Activated CD4-positive, alpha-beta T cell treated with anti-CD3 and anti-CD28 coated beads, Interleukin-2, amount 10 ng/mL, durations not matched to agents 7 days and 5 days (primary cell): Measurements from ENCODE around the gene ICAM5. TPM values are rescaled to one million over a fixed set of nuclear protein-coding genes. Genes with fewer than 3 reads are reported as not detected.
"Not testable (repeated sequence)": the region's sequence is repeated elsewhere in the genome, so short reads cannot be mapped to it uniquely, and the experiment has no call there.

Experiments
- CTCF ChIA-PET: fragments of 350-600 bp; sonication (Branson Sonifier 250); formaldehyde crosslinking; loops from one replicate; lab custom pipeline; 2021; ENCODE audit warnings: antibody characterized with exemption; lab: Charles Lee
- POLR2A ChIA-PET: fragments of 350-600 bp; sonication (Branson Sonifier 250); formaldehyde crosslinking; loops from one replicate; lab custom pipeline; 2021; ENCODE audit warnings: antibody characterized with exemption; lab: Charles Lee
- DNase-seq: peaks from one replicate; pipeline ENCODE4 v3.0.0-alpha.2; 2020
- H3K27ac Mint-ChIP-seq: one replicate; pipeline ENCODE4 v1.8.0; 2021; ENCODE audit warnings: mild to moderate bottlenecking, moderate library complexity, mixed read lengths
- H3K27me3 Mint-ChIP-seq: one replicate; pipeline ENCODE4 v1.8.0; 2021; ENCODE audit warnings: mixed read lengths
- H3K36me3 Mint-ChIP-seq: one replicate; pipeline ENCODE4 v1.8.0; 2021; ENCODE audit warnings: low read depth, mixed read lengths
- H3K4me1 Mint-ChIP-seq: one replicate; pipeline ENCODE4 v1.8.0; 2021; ENCODE audit warnings: mixed read lengths
- H3K4me3 Mint-ChIP-seq: one replicate; pipeline ENCODE4 v1.8.0; 2021; ENCODE audit warnings: mild to moderate bottlenecking, moderate library complexity, mixed read lengths
- H3K9me3 Mint-ChIP-seq: one replicate; pipeline ENCODE4 v1.8.0; 2021; ENCODE audit warnings: mixed read lengths
- total RNA-seq, 2 experiments: library from RNA; stranded (reverse); gene quantifications; one replicate each; pipeline ENCODE4 v1.2.3, GENCODE V29; 2021

ICAM5 gene
- total RNA-seq, 2 experiments from 2014 or later: 0.12 to 0.17 TPM

GRCh38 chr19:10274589-10274988, 15.2 kb upstream of the ICAM5 start:
- H3K4me1 Mint-ChIP-seq: peaks cover 32% of the 10 kb centered on the region
- H3K27me3 Mint-ChIP-seq: no peaks in the 10 kb centered on the region
- POLR2A ChIA-PET: interaction anchor here (0.5 to 0.6 kb wide), 2 partner anchors 96 to 400 kb away, joined by 7 to 10 read pairs; no protein-coding TSS in a partner anchor

GRCh38 chr19:10277795-10278589, 11.8 kb upstream of the ICAM5 start:
- Mint-ChIP-seq H3K27me3 (no peaks in the 10 kb centered on the region), H3K4me1 (peaks cover 14% of the 10 kb centered on the region), H3K27ac (no peak overlapping the region), H3K9me3 (no peaks in the 10 kb centered on the region), H3K4me3 (no peak overlapping the region), H3K36me3 (peaks cover 11% of the 10 kb centered on the region)
- ChIA-PET POLR2A (no interaction called here), CTCF (interaction anchor here (0.6 to 4.0 kb wide), 5 partner anchors 11 to 381 kb away, joined by 3 to 21 read pairs (median 4); partner anchors contain the start of gene ICAM5)
- no peak for DNase-seq

More at GRCh38 chr19:10274589-10274988, 15.2 kb upstream of the ICAM5 start:
- H3K4me3 Mint-ChIP-seq: no peak overlapping the region
- no peaks in the 10 kb centered on the region for H3K9me3 Mint-ChIP-seq
- H3K27ac Mint-ChIP-seq: no peak overlapping the region
- DNase-seq: no peak
- H3K36me3 Mint-ChIP-seq: peaks cover 9% of the 10 kb centered on the region
- CTCF ChIA-PET: interaction anchor here (0.6 to 5.5 kb wide), 6 partner anchors 15 to 142 kb away, joined by 3 to 78 read pairs (median 3); no protein-coding TSS in a partner anchor

GRCh38 chr19:10278935-10279334, 10.8 kb upstream of the ICAM5 start:
- H3K27me3 Mint-ChIP-seq: no peaks in the 10 kb centered on the region
- POLR2A ChIA-PET: no interaction called here
- H3K4me3 Mint-ChIP-seq: no peak overlapping the region
- H3K36me3 Mint-ChIP-seq: peaks cover 11% of the 10 kb centered on the region
- H3K4me1 Mint-ChIP-seq: peaks cover 13% of the 10 kb centered on the region
- no peak for DNase-seq
- no peaks in the 10 kb centered on the region for H3K9me3 Mint-ChIP-seq
- CTCF ChIA-PET: interaction anchor here (0.6 to 4.0 kb wide), 4 partner anchors 9 to 137 kb away, joined by 3 to 21 read pairs (median 10); partner anchors contain the start of genes ICAM1 and ICAM5
- H3K27ac Mint-ChIP-seq: no peak overlapping the region

GRCh38 chr19:10279737-10280442, 9.9 kb upstream of the ICAM5 start:
- Mint-ChIP-seq H3K27me3 (no peaks in the 10 kb centered on the region), H3K4me1 (peaks cover 13% of the 10 kb centered on the region), H3K9me3 (no peaks in the 10 kb centered on the region), H3K4me3 (no peak overlapping the region), H3K36me3 (peaks cover 18% of the 10 kb centered on the region), H3K27ac (no peak overlapping the region)
- ChIA-PET CTCF (interaction anchor here (1.3 to 4.0 kb wide), 7 partner anchors 9 to 141 kb away, joined by 4 to 21 read pairs (median 4); partner anchors contain the start of genes ICAM1, ICAM5 and PDE4A), POLR2A (interaction anchor here (0.6 kb wide), 1 partner anchor 8 kb away, joined by 3 read pairs; no protein-coding TSS in a partner anchor)
- DNase-seq: no peak

- POLR2A ChIA-PET, H3K9me3 Mint-ChIP-seq, DNase-seq, H3K4me3 Mint-ChIP-seq, H3K27me3 Mint-ChIP-seq: not testable (repeated sequence)
- peak overlapping the region; percentile 66 for H3K27ac Mint-ChIP-seq
- H3K4me1 Mint-ChIP-seq: peaks cover 34% of the 10 kb centered on the region
- peaks cover 31% of the 10 kb centered on the region for H3K36me3 Mint-ChIP-seq
- CTCF ChIA-PET: interaction anchor here (3.6 kb wide), 1 partner anchor 12 kb away, joined by 18 read pairs; the partner anchor contains the start of gene ICAM1
These were observed 7.7 kb upstream of the ICAM5 start for GRCh38 chr19:10282043-10282442.

GRCh38 chr19:10283301-10284064, 6.3 kb upstream of the ICAM5 start:
- Mint-ChIP-seq H3K27me3 (peaks cover 11% of the 10 kb centered on the region), H3K4me3 (no peak overlapping the region), H3K9me3 (no peaks in the 10 kb centered on the region), H3K4me1 (peaks cover 46% of the 10 kb centered on the region), H3K27ac (no peak overlapping the region), H3K36me3 (peaks cover 28% of the 10 kb centered on the region)
- ChIA-PET CTCF (interaction anchor here (1.0 kb wide), 1 partner anchor 13 kb away, joined by 3 read pairs; the partner anchor contains the start of gene ICAM1), POLR2A (no interaction called here)
- no peak for DNase-seq

GRCh38 chr19:10284065-10284959, 5.4 kb upstream of the ICAM5 start:
- Mint-ChIP-seq H3K27me3 (peaks cover 19% of the 10 kb centered on the region), H3K27ac (no peak overlapping the region), H3K9me3 (no peaks in the 10 kb centered on the region), H3K36me3 (peaks cover 28% of the 10 kb centered on the region), H3K4me1 (peaks cover 50% of the 10 kb centered on the region), H3K4me3 (no peak overlapping the region)
- no peak for DNase-seq
- ChIA-PET POLR2A (no interaction called here), CTCF (interaction anchor here (1.0 to 1.6 kb wide), 2 partner anchors 14 to 104 kb away, joined by 3 read pairs; partner anchors contain the start of gene ICAM1)

- no peak overlapping the region for H3K4me3 Mint-ChIP-seq
- POLR2A ChIA-PET: no interaction called here
- no peak for DNase-seq
- peaks cover 26% of the 10 kb centered on the region for H3K36me3 Mint-ChIP-seq
- peaks cover 22% of the 10 kb centered on the region for H3K27me3 Mint-ChIP-seq
- CTCF ChIA-PET: interaction anchor here (1.6 to 5.9 kb wide), 2 partner anchors 15 to 103 kb away, joined by 3 to 66 read pairs; partner anchors contain the start of gene ICAM1
- peaks cover 49% of the 10 kb centered on the region for H3K4me1 Mint-ChIP-seq
- no peaks in the 10 kb centered on the region for H3K9me3 Mint-ChIP-seq
- no peak overlapping the region for H3K27ac Mint-ChIP-seq
These were observed 4.8 kb upstream of the ICAM5 start for GRCh38 chr19:10284960-10285278.

- ChIA-PET CTCF (interaction anchor here (1.2 to 5.9 kb wide), 4 partner anchors 16 to 131 kb away, joined by 3 to 66 read pairs (median 4); partner anchors contain the start of gene ICAM1), POLR2A (no interaction called here)
- no peak overlapping the region for H3K27ac Mint-ChIP-seq
- H3K4me1 Mint-ChIP-seq: peaks cover 50% of the 10 kb centered on the region
- no peak overlapping the region for H3K4me3 Mint-ChIP-seq
- peaks cover 26% of the 10 kb centered on the region for H3K36me3 Mint-ChIP-seq
- no peaks in the 10 kb centered on the region for H3K9me3 Mint-ChIP-seq
- no peak for DNase-seq
- H3K27me3 Mint-ChIP-seq: peaks cover 27% of the 10 kb centered on the region
These were observed 4.4 kb upstream of the ICAM5 start for GRCh38 chr19:10285393-10285792.

GRCh38 chr19:10286803-10287737, 2.7 kb upstream of the ICAM5 start, which contains the start of gene ICAM4:
Gene ICAM4, plus strand, starts transcription at chr19:10286955. Its CDS starts 58 bp downstream, at chr19:10287013.
- ChIA-PET POLR2A (interaction anchor here (0.7 kb wide), 1 partner anchor 16 kb away, joined by 5 read pairs; no protein-coding TSS in a partner anchor), CTCF (interaction anchor here (0.5 to 5.9 kb wide), 11 partner anchors 13 to 222 kb away, joined by 3 to 66 read pairs (median 5); partner anchors contain the start of gene ICAM1)
- Mint-ChIP-seq H3K4me1 (peaks cover 63% of the 10 kb centered on the region), H3K9me3 (no peaks in the 10 kb centered on the region), H3K27me3 (peaks cover 43% of the 10 kb centered on the region), H3K36me3 (peaks cover 29% of the 10 kb centered on the region), H3K27ac (peak within 1 kb of the TSS; percentile 68), H3K4me3 (peak within 1 kb of the TSS; percentile 48)
- peak; percentile 53 for DNase-seq
